ENCODE results near the gene KRTAP9-1.

- no peak for TF ChIP-seq POLR2A (IDR thresholded peaks at IDR 0.05)
- no peak for TF ChIP-seq CTCF (IDR thresholded peaks at IDR 0.05)
Observed at GRCh38 chr17:41177727-41178271, 11.9 kb upstream of the KRTAP9-1 start, which contains the start of gene KRTAP4-2.
